Subcutaneous abdominal adipose tissue (tissue), 5 donors: ENCODE data around the gene STX17.

ENCODE experiments used
- H3K27ac ChIP-seq: one replicate; pipeline ENCODE4 v1.7.0; 2013; ENCODE audit warnings: low read depth, mild to moderate bottlenecking, inconsistent platforms, low read length, moderate library complexity
- H3K27me3 ChIP-seq, 5 donors: one replicate each; pipeline ENCODE4 v1.7.0; 2013; ENCODE audit warnings: low read length in 5 of 5, inconsistent platforms in 1 of 5; ENCODE audit not compliant: control insufficient read depth in 5 of 5, insufficient read depth in 4 of 5
- H3K36me3 ChIP-seq, 5 donors: one replicate each; pipeline ENCODE4 v1.7.0; 2013; ENCODE audit warnings: low read length in 5 of 5; ENCODE audit not compliant: control insufficient read depth in 5 of 5, insufficient read depth in 5 of 5
- H3K4me1 ChIP-seq, 5 donors: one replicate each; pipeline ENCODE4 v1.7.0; 2013; ENCODE audit warnings: low read length in 5 of 5, mild to moderate bottlenecking in 3 of 5, moderate library complexity in 1 of 5; ENCODE audit not compliant: control insufficient read depth in 5 of 5, insufficient read depth in 5 of 5
- H3K4me3 ChIP-seq, 5 donors: one replicate each; pipeline ENCODE4 v1.7.0; 2013; ENCODE audit warnings: low read length in 5 of 5, low read depth in 1 of 5
- H3K9ac ChIP-seq, 5 donors: one replicate each; pipeline ENCODE4 v1.7.0; 2013; ENCODE audit warnings: low read length in 5 of 5, mild to moderate bottlenecking in 4 of 5, moderate library complexity in 3 of 5
- H3K9me3 ChIP-seq, 5 donors: one replicate each; pipeline ENCODE4 v1.7.0; 2013; ENCODE audit warnings: low read length in 5 of 5; ENCODE audit not compliant: control insufficient read depth in 5 of 5
- donor health status: healthy.
- donor health status: healthy.
- donor health status: healthy.
- donor health status: healthy.
- donor health status: healthy.

The STX17 gene

GRCh38 chr9:99929652-99930051 lies 23.2 kb downstream of the STX17 start:
- Histone ChIP-seq H3K9ac (no peak overlapping the region), H3K36me3 (peaks cover 0 to 19% (median 4%) of the 10 kb centered on the region in 5 donors), H3K27ac (no peak overlapping the region)

GRCh38 chr9:99931155-99931840 lies 24.8 kb downstream of the STX17 start:
- Histone ChIP-seq H3K4me3 (no peak overlapping the region), H3K27ac (no peak overlapping the region), H3K9me3 (peaks cover 1 to 4% (median 3%) of the 10 kb centered on the region in 5 donors)

More at GRCh38 chr9:99929652-99930051, 23.2 kb downstream of the STX17 start:
- Histone ChIP-seq H3K27me3 (no peaks in the 10 kb centered on the region), H3K4me3 (no peak overlapping the region), H3K9me3 (peaks cover 4 to 14% (median 6%) of the 10 kb centered on the region in 5 donors), H3K4me1 (no peaks in the 10 kb centered on the region)

DNA sequence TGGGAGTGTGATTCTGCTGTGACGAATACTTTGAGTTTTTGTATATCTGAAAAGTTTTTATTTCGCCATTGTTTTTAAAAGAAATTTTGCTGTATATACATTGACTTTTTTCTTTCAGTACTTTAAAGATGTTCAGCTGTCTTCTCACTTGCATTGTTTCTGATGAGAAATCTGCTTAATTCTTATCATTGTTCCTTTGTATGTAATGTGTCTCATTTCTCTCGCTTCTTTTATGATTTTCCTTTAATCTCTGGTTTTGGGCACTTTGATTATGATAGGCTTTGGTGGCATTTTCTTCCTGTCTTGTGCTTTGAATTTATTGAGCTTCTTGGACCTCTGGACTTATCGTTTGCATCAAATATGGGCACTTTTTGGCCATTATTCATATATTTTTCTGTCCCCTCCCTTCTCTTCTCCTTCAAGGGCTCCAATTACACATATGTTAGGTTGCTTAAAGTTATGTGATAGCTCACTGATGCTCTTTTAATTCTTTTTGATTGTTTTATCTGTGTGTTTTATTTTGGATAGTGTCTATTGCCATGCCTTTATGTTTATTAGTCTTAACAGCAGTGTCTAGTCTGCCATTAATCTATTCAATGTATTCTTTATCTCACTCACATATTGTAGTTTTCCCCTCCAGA lies 30.6 kb downstream of the STX17 start:
- Histone ChIP-seq H3K36me3 (peaks cover 0 to 16% (median 0%) of the 10 kb centered on the region in 5 donors), H3K27me3 (no peaks in the 10 kb centered on the region), H3K4me3 (no peak overlapping the region), H3K4me1 (no peaks in the 10 kb centered on the region), H3K9ac (no peak overlapping the region), H3K9me3 (peaks cover 0 to 14% (median 6%) of the 10 kb centered on the region in 5 donors), H3K27ac (no peak overlapping the region)

More at GRCh38 chr9:99931155-99931840, 24.8 kb downstream of the STX17 start:
- Histone ChIP-seq H3K36me3 (peaks cover 0 to 15% (median 4%) of the 10 kb centered on the region in 5 donors), H3K27me3 (no peaks in the 10 kb centered on the region), H3K4me1 (no peaks in the 10 kb centered on the region), H3K9ac (no peak overlapping the region)

DNA sequence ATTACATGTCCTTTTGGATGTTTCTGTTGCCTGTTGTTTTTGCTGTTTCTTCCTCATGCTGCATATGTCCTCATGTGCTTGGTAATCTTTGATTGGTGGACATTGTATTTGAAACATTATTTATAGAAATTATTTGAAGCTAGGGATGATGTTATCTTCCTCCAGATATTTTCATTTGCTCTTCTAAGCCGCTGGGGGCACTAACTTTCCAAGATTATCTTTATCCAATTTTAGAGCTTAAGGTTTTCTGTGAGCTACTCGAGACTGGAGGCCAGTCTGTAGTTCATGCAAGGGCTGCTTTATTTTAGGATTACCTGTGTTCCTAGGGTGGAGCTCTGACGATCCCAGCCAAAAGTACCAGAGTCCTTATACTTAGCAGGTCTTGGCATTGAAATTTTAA lies 40.9 kb downstream of the STX17 start:
- no peak overlapping the region for H3K9ac ChIP-seq
- H3K36me3 ChIP-seq: peaks cover 0 to 11% (median 4%) of the 10 kb centered on the region in 5 donors
- no peaks in the 10 kb centered on the region for H3K27me3 ChIP-seq
- no peaks in the 10 kb centered on the region for H3K9me3 ChIP-seq
- no peaks in the 10 kb centered on the region for H3K4me1 ChIP-seq
- no peak overlapping the region for H3K27ac ChIP-seq
- H3K4me3 ChIP-seq: no peak overlapping the region

DNA sequence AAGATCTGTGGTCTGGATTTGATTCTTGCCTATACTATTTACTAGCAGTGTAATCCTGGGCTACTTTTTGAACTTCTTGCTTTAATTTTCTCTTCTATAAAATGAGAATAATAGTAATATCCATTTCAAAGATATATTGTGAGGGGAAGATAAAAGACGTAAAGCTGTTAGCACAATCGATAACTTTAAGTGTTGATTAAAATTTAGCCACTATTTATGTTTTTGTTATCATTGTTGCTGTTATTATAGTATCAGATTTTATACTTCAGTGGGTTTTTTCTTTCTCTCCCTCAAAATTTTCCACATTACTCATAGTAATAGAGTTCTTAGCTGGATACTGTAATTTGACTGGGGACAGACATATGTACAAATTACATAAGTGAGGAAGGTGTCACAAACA lies 42.0 kb downstream of the STX17 start:
- Histone ChIP-seq H3K9ac (no peak overlapping the region), H3K27me3 (no peaks in the 10 kb centered on the region), H3K4me1 (no peaks in the 10 kb centered on the region), H3K4me3 (no peak overlapping the region), H3K9me3 (no peaks in the 10 kb centered on the region), H3K36me3 (peaks cover 0 to 16% (median 4%) of the 10 kb centered on the region in 5 donors), H3K27ac (no peak overlapping the region)

DNA sequence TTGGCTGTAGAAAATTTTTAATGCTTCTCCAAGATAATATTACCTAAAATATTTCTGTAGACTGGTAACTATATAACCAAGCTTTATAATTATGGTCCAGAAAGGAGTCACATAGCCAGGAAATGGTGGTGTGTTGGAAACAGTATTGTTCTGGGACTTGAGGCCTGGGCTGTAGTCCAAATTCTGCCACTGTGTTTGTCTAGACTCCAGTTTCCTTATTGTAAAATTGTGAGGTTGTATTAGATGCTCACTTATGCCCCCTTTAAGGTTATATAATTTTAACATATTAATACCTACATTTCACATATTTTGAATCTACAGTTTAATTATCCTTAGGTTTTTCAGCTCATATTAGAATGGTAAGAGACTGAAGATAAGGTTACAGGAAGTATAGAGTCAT lies 42.4 kb downstream of the STX17 start:
- Histone ChIP-seq H3K9me3 (no peaks in the 10 kb centered on the region), H3K4me3 (no peak overlapping the region), H3K27ac (no peak overlapping the region), H3K36me3 (peaks cover 0 to 16% (median 4%) of the 10 kb centered on the region in 5 donors), H3K9ac (no peak overlapping the region), H3K4me1 (no peaks in the 10 kb centered on the region), H3K27me3 (no peaks in the 10 kb centered on the region)

DNA sequence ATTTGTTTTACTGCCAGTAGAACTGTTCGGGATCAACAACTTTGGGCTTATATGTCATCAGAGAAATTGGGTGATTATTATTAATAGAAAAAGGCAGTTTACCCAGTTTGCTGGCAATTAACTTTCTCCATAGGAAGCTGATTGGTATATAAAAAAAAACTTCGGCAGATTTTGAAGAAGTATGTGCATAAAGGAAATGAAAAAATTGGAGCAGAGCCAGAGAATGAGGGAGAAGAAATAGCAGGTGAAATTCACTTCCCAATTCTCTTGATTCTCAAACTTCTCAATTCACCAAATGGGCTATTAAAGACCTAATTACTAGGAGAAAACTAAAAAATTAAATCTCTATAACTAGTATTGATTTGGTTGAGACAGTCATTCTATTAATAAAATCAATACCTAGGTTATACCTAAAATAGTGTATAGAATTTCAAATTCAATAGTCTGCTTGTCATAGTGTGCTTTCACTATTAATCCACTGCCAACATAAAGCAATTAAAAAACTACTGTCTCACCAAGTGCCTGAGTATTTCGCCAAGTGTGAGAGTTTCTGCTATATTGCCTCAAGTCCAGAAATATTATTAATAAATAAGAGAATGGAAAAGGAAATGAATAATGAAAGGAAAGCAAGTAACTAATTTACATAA lies 47.5 kb downstream of the STX17 start:
- Histone ChIP-seq H3K36me3 (peaks cover 0 to 27% (median 4%) of the 10 kb centered on the region in 5 donors), H3K27me3 (no peaks in the 10 kb centered on the region), H3K4me1 (no peaks in the 10 kb centered on the region), H3K27ac (no peak overlapping the region), H3K9me3 (no peaks in the 10 kb centered on the region), H3K4me3 (no peak overlapping the region), H3K9ac (peak overlapping the region in 1 of 5 donors; percentile 4)

DNA sequence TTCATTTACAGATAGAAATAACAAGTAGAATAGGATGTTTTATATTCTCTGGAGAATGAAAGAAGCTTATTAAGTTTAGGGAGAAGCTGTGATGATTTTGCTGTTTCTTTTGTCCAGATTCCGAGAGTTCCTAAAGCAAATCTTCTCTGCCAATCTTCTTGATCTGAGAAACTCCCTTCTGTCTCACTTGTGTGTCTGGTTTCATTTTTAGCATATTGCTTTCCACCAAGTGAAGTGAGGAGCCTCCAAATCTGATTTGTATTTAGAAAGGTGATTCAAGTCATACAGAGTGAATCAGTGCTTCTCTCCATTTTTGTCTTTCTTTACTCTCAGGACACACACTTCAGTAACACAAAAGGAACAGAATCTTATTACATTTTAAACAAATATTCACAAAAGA lies 48.4 kb downstream of the STX17 start:
- no peak overlapping the region for H3K4me3 ChIP-seq
- no peaks in the 10 kb centered on the region for H3K9me3 ChIP-seq
- H3K36me3 ChIP-seq: peaks cover 2 to 27% (median 4%) of the 10 kb centered on the region in 5 donors
- no peaks in the 10 kb centered on the region for H3K27me3 ChIP-seq
- no peaks in the 10 kb centered on the region for H3K4me1 ChIP-seq
- no peak overlapping the region for H3K9ac ChIP-seq
- H3K27ac ChIP-seq: no peak overlapping the region

DNA sequence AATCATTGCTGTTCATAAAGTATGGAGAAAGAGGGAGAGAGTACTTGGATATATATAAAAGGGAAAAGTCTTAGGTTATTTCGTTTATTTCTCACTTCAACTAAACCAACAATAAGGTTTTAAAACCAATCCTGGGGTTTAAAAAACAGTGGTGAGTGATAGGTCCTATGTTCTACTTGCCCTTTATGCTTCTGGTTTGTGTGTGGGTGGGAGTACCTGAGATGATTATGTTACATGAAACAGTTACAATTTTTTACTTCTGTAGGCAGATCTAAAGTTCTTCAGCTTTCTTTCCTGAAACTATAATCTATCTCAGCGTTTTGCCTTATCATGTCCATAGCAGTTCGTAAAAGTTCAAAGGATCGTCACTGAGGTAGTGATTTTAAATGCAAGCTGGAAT lies 49.2 kb downstream of the STX17 start:
- Histone ChIP-seq H3K9me3 (no peaks in the 10 kb centered on the region), H3K27ac (no peak overlapping the region), H3K4me3 (no peak overlapping the region), H3K9ac (no peak overlapping the region), H3K36me3 (peaks cover 3 to 29% (median 5%) of the 10 kb centered on the region in 5 donors), H3K27me3 (no peaks in the 10 kb centered on the region), H3K4me1 (no peaks in the 10 kb centered on the region)

DNA sequence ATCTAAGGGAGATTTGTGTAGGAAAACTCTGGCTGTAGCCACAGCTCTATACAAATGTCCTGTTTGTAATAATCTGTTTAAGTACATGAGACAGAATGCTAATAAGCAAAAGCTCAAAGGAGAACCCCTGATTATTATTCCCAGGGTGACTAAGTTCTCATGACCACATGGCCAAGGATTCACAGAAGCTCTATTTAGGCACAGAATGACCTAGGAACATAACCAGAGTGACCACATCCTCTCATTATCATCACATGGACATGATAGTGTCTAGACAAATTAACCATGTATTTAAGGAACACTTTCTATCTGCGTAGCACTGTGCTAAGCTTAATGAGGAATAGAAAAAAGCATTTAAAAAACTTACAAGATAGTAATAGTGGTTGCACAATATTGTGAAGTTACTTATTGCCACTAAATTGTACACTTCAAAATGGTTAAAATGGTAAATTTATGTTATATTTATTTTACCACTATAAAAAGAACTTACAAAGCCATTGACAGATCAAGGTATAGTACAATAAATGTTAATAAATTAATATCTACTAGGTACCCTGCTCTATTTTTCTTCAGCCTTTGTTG lies 56.3 kb downstream of the STX17 start:
- H3K4me3 ChIP-seq: no peak overlapping the region

More for the DNA sequence above, 56.3 kb downstream of the STX17 start:
- H3K36me3 ChIP-seq: peaks cover 16 to 40% (median 24%) of the 10 kb centered on the region in 5 donors
- no peaks in the 10 kb centered on the region for H3K27me3 ChIP-seq
- no peak overlapping the region for H3K27ac ChIP-seq
- no peaks in the 10 kb centered on the region for H3K9me3 ChIP-seq
- no peaks in the 10 kb centered on the region for H3K4me1 ChIP-seq
- no peak overlapping the region for H3K9ac ChIP-seq
